ENCODE results near the gene TRMO.
"Not testable (repeated sequence)": the region's sequence is repeated elsewhere in the genome, so short reads cannot be mapped to it uniquely, and the experiment has no call there.

Gene TRMO

GRCh38 chr9:97921959-97922724, at the start of gene TRMO:
Gene TRMO, minus strand, starts transcription at chr9:97922500. Its CDS starts 7 bp downstream, at chr9:97922493.
- peak; percentile 98 for DNase-seq

GRCh38 chr9:97970165-97970564, 47.9 kb upstream of the TRMO start:
- no peak for DNase-seq

GRCh38 chr9:97969014-97969413, 46.7 kb upstream of the TRMO start:
- DNase-seq = no peak

- no peak for DNase-seq
Measured at GRCh38 chr9:97966493-97966892, 44.2 kb upstream of the TRMO start.

GRCh38 chr9:97964901-97965300, 42.6 kb upstream of the TRMO start:
- DNase-seq = no peak

- no peak for DNase-seq
Measured at GRCh38 chr9:97963232-97963631, 40.9 kb upstream of the TRMO start.

- DNase-seq = no peak
Measured at GRCh38 chr9:97962575-97962974, 40.3 kb upstream of the TRMO start.

GRCh38 chr9:97962136-97962535, 39.8 kb upstream of the TRMO start:
- no peak for DNase-seq

- no peak for DNase-seq
Measured at GRCh38 chr9:97961361-97961760, 39.1 kb upstream of the TRMO start.

- DNase-seq = not testable (repeated sequence)
Measured at GRCh38 chr9:97960678-97961328, 38.5 kb upstream of the TRMO start.

GRCh38 chr9:97959585-97959984, 37.3 kb upstream of the TRMO start:
- DNase-seq = no peak

- no peak for DNase-seq
Measured at GRCh38 chr9:97958812-97959511, 36.7 kb upstream of the TRMO start.

- no peak for DNase-seq
Measured at GRCh38 chr9:97956331-97956730, 34.0 kb upstream of the TRMO start.

- peak; percentile 16 for DNase-seq
Measured at GRCh38 chr9:97954550-97954989, 32.3 kb upstream of the TRMO start.

GRCh38 chr9:97950873-97951272, 28.6 kb upstream of the TRMO start:
- DNase-seq = not testable (repeated sequence)

- not testable (repeated sequence) for DNase-seq
Measured at GRCh38 chr9:97947094-97947493, 24.8 kb upstream of the TRMO start.

GRCh38 chr9:97945470-97945869, 23.2 kb upstream of the TRMO start:
- DNase-seq = not testable (repeated sequence)

GRCh38 chr9:97944612-97945011, 22.3 kb upstream of the TRMO start:
- no peak for DNase-seq

GRCh38 chr9:97943308-97943855, 21.1 kb upstream of the TRMO start:
- no peak for DNase-seq

- DNase-seq = no peak
Measured at GRCh38 chr9:97941323-97941722, 19.0 kb upstream of the TRMO start.

- DNase-seq = no peak
Measured at GRCh38 chr9:97940741-97941140, 18.4 kb upstream of the TRMO start.

GRCh38 chr9:97940233-97940632, 17.9 kb upstream of the TRMO start:
- no peak for DNase-seq

- DNase-seq = no peak
Measured at GRCh38 chr9:97938081-97938644, 15.9 kb upstream of the TRMO start, which contains the start of gene HEMGN. Gene HEMGN, minus strand, starts transcription at chr9:97938172. Its CDS starts 36 bp downstream, at chr9:97938136.
